OCI-LY7 (cell line): Measurements from ENCODE around the gene TLCD2.

Experiments used
- EZH2phosphoT487 ChIP-seq: fragments of 200-600 bp; sonication (generic); IDR thresholded peaks from 2 replicates; pipeline ENCODE4 v1.6.1; 2018; ENCODE audit warnings: low read depth, borderline replicate concordance, mild to moderate bottlenecking, mixed run types, antibody characterized with exemption, low read length, moderate library complexity, mixed read lengths
- TF ChIP-seq, protein P1 (sequence below): fragments of 200-600 bp; sonication (generic); conservative IDR thresholded peaks from 2 replicates; pipeline ENCODE4 v1.5.1; 2014; ENCODE audit warnings: mild to moderate bottlenecking, antibody characterized with exemption, low read length, moderate library complexity, mixed read lengths

DNA sequence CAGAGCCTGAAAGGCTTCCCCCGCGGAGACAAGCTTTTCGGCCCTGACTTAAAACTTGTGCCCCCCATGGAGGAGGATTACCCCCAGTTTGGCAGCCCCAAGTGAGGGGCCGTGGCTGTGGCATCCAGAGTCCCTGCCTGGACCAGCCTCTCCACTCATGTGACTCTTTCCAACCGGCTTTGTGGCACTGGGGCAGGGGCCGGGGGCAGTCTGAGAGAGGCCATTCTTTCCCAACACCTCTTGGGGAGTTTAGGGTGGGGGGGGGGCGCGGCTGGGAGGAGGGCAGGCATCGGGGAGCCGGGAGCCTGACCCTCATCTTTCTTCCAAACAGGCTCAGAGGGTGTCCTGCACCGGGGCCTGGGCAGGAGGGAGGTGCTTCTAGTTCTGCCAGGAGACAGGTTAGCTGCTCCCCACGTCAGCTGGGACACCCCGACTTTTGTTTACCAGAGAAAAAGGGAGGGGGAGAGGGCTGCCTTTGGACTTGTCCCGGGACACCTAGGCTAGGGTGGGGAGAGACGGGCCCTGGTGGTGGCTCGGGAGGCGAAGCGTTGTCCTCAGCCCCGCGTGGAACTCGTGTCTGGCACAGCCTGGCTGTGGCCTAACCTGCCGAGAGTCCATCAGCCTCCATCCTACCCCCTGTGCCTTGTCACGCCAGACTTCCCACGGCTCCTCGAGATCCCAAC lies 44.4 kb upstream of the TLCD2 start:
- TF ChIP-seq, protein P1, sequence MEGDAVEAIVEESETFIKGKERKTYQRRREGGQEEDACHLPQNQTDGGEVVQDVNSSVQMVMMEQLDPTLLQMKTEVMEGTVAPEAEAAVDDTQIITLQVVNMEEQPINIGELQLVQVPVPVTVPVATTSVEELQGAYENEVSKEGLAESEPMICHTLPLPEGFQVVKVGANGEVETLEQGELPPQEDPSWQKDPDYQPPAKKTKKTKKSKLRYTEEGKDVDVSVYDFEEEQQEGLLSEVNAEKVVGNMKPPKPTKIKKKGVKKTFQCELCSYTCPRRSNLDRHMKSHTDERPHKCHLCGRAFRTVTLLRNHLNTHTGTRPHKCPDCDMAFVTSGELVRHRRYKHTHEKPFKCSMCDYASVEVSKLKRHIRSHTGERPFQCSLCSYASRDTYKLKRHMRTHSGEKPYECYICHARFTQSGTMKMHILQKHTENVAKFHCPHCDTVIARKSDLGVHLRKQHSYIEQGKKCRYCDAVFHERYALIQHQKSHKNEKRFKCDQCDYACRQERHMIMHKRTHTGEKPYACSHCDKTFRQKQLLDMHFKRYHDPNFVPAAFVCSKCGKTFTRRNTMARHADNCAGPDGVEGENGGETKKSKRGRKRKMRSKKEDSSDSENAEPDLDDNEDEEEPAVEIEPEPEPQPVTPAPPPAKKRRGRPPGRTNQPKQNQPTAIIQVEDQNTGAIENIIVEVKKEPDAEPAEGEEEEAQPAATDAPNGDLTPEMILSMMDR, result no peak
- no peak for TF ChIP-seq EZH2phosphoT487
